ENCODE measurements around the gene DISP3.

Gene DISP3

DNA sequence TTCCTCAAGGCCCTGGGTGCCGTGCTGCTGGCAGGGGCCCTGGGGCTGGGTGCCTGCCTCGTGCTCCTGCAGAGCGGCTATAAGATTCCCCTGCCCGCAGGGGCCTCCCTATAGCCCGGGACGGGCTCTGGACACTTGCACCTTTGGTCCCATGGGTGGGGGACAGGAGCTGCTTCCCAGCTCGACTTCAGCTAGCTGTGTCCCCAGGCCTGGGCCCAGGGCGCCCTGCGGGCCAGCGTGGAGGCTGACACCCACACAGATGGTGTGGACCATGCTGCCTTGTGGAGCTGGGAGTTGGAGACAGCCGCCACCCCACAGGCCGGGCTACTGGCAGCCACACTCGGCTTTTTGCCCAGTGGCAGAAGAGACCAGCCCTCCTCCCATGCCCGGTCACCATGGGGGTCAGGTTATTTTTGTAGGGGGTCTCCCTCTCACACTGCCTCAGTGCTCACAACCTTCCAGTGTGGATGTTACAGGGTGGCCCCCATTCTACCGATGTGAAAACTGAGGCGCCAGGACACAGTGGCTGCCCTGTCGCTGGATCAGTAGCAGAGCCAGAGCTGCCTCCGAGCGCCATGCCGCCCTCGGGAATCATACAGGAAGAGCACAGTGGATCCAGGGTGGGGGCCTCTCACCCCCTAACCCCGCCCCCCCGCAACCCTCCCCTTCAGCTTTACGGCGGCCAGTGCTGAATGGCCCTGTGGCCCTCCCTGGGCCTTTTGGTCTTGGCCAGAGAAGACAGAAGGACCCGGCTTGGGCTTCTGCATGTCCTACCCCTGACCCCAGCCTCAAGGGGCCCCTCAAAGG lies 57.8 kb downstream of the DISP3 start:
- Histone ChIP-seq H3K36me3 (replicated peaks) (no peaks in the 10 kb centered on the region), H3K9me3 (no peaks in the 10 kb centered on the region), H3K27me3 (ENCODE audit: low read depth) (peaks cover 9% of the 10 kb centered on the region; the same call in 1 of the 2 replicates), H3K4me3 (no peak overlapping the region), H3K4me1 (no peaks in the 10 kb centered on the region)
- DNase-seq (ENCODE audit: low spot score in 2 of 2): no peak
- in situ Hi-C loops (cut with MboI; ENCODE audit: low sequenced_read_pairs): no loop called here

GRCh38 chr1:11537380-11537764 lies 58.4 kb downstream of the DISP3 start:
- no peaks in the 10 kb centered on the region for H3K9me3 ChIP-seq

DNA sequence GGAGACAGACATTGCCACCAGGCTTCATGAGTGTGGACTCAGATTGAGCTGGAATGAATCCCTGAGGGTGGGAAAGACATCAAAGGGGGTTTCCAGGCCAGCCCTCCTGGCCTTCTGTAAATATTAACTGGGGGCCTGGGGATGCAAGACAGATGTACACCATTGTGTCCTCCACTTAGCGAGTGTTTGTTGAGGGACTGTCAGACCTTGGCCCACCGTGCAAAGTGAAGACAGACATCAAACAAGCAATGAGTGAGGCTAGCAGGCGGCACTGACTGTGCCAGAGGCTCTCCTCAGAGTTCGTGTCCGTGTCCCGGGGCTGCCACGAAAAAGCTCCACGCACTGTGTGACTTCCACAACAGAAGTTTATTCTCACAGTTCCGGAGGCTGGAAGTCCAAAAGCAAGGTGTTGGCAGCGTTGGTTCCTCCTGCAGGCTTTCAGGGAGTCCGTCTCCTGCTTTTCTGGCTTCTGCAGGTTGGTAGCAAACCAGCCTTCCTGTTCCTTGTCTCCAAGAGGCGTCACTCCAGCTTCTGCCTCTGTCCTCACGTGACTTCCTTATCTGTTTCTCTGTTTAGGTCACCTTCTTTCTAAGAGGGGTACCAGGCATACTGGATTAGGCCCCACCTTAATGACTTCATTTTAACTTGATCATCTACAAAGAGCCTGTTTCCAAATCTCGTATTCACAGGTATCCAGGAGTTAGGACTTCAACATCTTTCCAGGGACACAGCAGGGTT lies 59.1 kb downstream of the DISP3 start:
- Histone ChIP-seq H3K4me1 (no peaks in the 10 kb centered on the region), H3K4me3 (no peak overlapping the region), H3K9me3 (no peaks in the 10 kb centered on the region), H3K36me3 (replicated peaks) (no peaks in the 10 kb centered on the region), H3K27me3 (ENCODE audit: low read depth) (peaks cover 11% of the 10 kb centered on the region; the same call in 1 of the 2 replicates)
- no peak for DNase-seq (ENCODE audit: low spot score in 2 of 2)
- in situ Hi-C loops (cut with MboI; ENCODE audit: low sequenced_read_pairs): no loop called here

More at GRCh38 chr1:11537380-11537764, 58.4 kb downstream of the DISP3 start:
- no peak for DNase-seq (ENCODE audit: low spot score in 2 of 2)
- peaks cover 11% of the 10 kb centered on the region; the same call in 1 of the 2 replicates for H3K27me3 ChIP-seq (ENCODE audit: low read depth)
- in situ Hi-C loops (cut with MboI; ENCODE audit: low sequenced_read_pairs): no loop called here
- no peaks in the 10 kb centered on the region for H3K36me3 ChIP-seq (replicated peaks)
- no peak overlapping the region for H3K4me3 ChIP-seq
- no peaks in the 10 kb centered on the region for H3K4me1 ChIP-seq

DNA sequence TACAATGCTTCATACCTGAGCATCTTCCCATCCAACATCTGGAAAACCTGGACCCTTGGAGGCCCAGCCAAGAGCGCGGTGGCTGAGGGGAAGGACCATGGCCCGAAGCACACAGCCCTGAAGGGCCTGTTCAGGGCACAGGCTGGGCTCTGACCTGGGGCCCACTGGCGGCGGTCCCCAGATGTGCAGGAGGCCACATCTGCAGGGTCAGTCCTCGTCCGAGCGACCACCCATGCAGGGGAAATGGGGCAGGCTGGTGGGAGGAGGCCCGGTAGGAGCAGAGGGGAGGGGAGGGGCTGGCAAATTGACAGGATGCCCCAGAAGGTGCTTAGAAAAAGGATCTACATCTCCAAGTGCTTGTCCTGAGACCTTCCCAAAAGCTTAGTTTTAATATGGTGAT lies 59.9 kb downstream of the DISP3 start:
- no peak overlapping the region for H3K4me3 ChIP-seq
- H3K36me3 ChIP-seq (replicated peaks): no peaks in the 10 kb centered on the region
- DNase-seq (ENCODE audit: low spot score in 2 of 2): no peak
- H3K9me3 ChIP-seq: no peaks in the 10 kb centered on the region
- no peaks in the 10 kb centered on the region for H3K4me1 ChIP-seq
- H3K27me3 ChIP-seq (ENCODE audit: low read depth): peaks cover 11% of the 10 kb centered on the region; the same call in 1 of the 2 replicates
- in situ Hi-C loops (cut with MboI; ENCODE audit: low sequenced_read_pairs): no loop called here

DNA sequence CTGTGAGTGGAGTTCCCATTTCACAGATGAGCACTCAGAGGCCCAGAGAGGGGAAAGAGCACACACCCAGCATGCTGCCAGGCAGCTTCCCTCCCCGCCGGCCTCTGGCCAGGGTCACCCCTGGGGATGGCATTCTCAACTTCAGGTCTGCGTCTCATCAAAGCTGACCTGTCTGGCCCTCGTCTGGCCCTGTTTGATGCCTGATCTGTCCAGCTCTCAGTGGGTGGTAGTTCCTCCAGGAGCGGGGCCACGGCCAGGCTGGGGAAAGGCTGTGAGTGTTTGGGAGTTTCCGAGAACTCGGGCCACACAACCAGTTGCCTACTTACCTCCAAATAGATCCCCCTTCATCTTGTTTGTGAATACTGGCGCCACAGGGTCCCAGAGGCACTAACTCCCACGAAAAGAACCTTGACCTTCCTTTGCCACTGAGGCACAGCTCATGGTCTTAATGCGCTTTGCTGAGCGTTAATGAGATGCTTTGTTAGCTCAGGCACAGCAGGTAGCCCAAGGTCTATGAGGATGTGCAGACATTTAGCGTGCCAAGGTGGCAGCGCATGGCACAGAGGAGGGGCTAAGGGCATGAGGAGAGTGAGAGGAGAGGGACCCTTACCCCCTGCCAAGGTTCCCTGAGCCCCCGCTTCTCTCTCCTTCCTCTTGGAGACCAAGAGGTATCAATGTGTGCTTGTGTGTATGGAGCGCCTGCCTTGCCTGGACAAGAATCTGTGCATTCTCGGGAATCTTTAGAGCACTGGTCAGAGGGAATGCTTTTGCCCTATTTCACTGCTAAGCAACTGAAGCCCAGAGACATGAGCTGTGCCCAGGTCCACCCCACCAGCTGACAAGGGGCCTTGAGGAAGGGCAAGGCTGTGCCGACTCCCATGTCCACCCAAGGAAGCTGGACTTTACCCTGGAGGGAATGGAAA lies 61.2 kb downstream of the DISP3 start:
- H3K4me3 ChIP-seq: no peak overlapping the region
- H3K36me3 ChIP-seq (replicated peaks): no peaks in the 10 kb centered on the region
- in situ Hi-C loops (cut with MboI; ENCODE audit: low sequenced_read_pairs): no loop called here
- H3K4me1 ChIP-seq: no peaks in the 10 kb centered on the region
- H3K9me3 ChIP-seq: no peaks in the 10 kb centered on the region
- H3K27me3 ChIP-seq (ENCODE audit: low read depth): peaks cover 15% of the 10 kb centered on the region
- DNase-seq (ENCODE audit: low spot score in 2 of 2): no peak

DNA sequence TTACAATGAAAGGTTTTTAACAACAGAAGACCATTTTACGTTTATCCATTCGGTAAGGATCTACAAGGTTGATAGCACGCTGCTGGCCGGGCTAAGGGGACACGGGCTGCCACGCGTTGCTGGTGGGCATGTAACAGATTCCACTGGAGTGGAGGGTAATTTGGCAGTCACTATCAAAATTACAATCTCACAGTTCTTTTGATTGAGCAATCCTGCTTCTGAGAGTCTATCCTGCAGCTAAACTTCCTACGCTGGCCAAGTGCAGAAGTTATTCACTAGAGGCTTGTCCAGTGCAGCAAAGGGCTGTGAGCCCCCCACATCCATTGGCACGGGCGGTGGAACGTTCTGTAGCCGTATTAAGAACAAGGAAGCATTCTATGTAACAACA lies 61.8 kb downstream of the DISP3 start:
- no peaks in the 10 kb centered on the region for H3K4me1 ChIP-seq
- no peaks in the 10 kb centered on the region for H3K9me3 ChIP-seq
- in situ Hi-C loops (cut with MboI; ENCODE audit: low sequenced_read_pairs): no loop called here
- DNase-seq (ENCODE audit: low spot score in 2 of 2): no peak
- peaks cover 20% of the 10 kb centered on the region for H3K27me3 ChIP-seq (ENCODE audit: low read depth)
- no peaks in the 10 kb centered on the region for H3K36me3 ChIP-seq (replicated peaks)
- H3K4me3 ChIP-seq: no peak overlapping the region

DNA sequence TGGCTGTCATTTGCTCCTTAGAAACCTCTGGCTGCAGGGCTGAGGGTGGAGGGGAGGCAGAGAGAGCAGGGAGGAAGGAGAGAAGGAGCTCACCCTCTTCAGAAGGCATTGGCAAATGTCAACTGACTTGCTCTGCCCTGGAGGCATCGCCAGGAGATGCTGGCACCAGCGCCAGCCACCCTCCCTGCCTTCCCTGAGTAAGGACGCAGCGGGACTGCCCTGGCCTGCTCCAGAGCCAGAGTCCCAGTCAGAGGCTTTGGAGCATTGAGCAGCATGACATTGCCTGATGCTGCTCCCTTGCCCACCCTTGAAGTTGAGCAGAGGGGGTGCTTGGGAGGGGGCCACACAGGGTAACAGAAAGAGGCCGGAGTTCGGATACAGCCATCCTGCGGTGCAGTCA lies 62.3 kb downstream of the DISP3 start:
- DNase-seq (ENCODE audit: low spot score in 2 of 2): no peak
- in situ Hi-C loops (cut with MboI; ENCODE audit: low sequenced_read_pairs): no loop called here
- Histone ChIP-seq H3K36me3 (replicated peaks) (no peaks in the 10 kb centered on the region), H3K27me3 (ENCODE audit: low read depth) (peaks cover 21% of the 10 kb centered on the region), H3K4me3 (no peak overlapping the region), H3K4me1 (no peaks in the 10 kb centered on the region), H3K9me3 (no peaks in the 10 kb centered on the region)

DNA sequence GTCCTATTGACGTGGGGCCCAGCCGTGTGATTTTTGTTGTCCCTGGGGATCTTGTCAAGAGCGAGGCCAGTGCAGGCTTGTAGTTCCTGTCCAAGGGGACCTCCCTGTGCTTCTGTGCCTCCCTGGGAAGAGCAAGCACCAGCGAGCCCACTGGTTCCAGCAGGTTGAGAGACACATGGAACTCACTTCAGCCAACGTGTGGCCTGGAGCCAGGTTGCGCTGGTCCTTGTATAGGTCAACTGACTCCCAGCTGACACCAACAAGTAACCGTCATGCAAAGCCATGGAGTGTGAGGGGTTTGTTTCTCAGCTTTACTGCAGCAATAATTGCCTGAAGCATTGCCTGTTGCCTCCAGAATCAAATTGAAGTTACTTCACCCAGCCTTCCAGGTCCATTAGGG lies 63.0 kb downstream of the DISP3 start:
- in situ Hi-C loops (cut with MboI; ENCODE audit: low sequenced_read_pairs): no loop called here
- H3K36me3 ChIP-seq (replicated peaks): no peaks in the 10 kb centered on the region
- peaks cover 21% of the 10 kb centered on the region for H3K27me3 ChIP-seq (ENCODE audit: low read depth)
- no peak for DNase-seq (ENCODE audit: low spot score in 2 of 2)
- no peak overlapping the region for H3K4me3 ChIP-seq
- H3K4me1 ChIP-seq: no peaks in the 10 kb centered on the region
- H3K9me3 ChIP-seq: no peaks in the 10 kb centered on the region

- no peak for DNase-seq (ENCODE audit: low spot score in 2 of 2)
- no peak overlapping the region for H3K4me3 ChIP-seq
- H3K27me3 ChIP-seq (ENCODE audit: low read depth): peaks cover 24% of the 10 kb centered on the region
- H3K36me3 ChIP-seq (replicated peaks): no peaks in the 10 kb centered on the region
- H3K9me3 ChIP-seq: no peaks in the 10 kb centered on the region
- no peaks in the 10 kb centered on the region for H3K4me1 ChIP-seq
- in situ Hi-C loops (cut with MboI; ENCODE audit: low sequenced_read_pairs): no loop called here
These were observed 64.4 kb downstream of the DISP3 start for GRCh38 chr1:11543392-11543791.

DNA sequence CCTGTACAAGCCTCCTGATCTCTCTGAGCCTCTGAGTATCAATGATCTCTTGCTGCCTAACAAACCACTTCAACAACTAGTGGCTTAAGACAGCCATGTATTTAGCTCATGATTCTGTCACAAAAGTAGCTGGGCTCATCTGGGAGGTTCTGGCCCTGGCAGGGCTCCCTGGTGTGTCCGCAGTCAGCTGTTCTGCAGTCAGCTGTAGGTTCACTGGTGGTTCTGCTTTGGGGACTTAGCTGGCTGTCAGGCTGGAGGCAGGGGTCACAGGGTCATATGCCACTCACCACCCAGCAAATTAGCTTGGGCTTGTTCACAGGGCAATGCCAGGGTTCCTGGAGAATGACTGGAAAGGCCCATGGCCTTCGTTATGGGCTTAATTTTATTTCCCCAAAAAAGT lies 64.8 kb downstream of the DISP3 start:
- Histone ChIP-seq H3K9me3 (no peaks in the 10 kb centered on the region), H3K4me1 (no peaks in the 10 kb centered on the region), H3K27me3 (ENCODE audit: low read depth) (peaks cover 24% of the 10 kb centered on the region), H3K36me3 (replicated peaks) (no peaks in the 10 kb centered on the region), H3K4me3 (no peak overlapping the region)
- in situ Hi-C loops (cut with MboI; ENCODE audit: low sequenced_read_pairs): no loop called here
- DNase-seq (ENCODE audit: low spot score in 2 of 2): no peak

DNA sequence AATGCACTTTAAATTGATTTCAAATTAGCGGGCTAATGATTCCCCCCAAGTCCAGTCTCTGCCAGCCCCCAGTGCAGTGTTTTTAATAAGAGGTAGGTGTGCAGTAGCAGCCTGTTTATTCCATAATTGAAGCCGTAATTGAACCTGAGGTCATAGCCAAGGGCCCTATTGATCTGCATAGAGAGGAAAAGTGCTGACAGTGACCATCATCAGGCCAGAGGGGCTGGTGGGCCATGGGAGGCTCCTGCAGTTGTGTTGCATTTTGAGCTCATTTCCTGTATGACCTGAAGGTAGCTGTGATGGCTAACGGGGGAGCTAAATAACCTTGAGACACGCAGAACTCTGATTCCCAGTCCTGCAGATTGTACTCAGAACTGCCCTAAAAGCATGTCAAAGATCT lies 67.5 kb downstream of the DISP3 start:
- no peaks in the 10 kb centered on the region for H3K4me1 ChIP-seq
- in situ Hi-C loops (cut with MboI; ENCODE audit: low sequenced_read_pairs): no loop called here
- H3K36me3 ChIP-seq (replicated peaks): no peaks in the 10 kb centered on the region
- no peaks in the 10 kb centered on the region for H3K9me3 ChIP-seq
- H3K4me3 ChIP-seq: no peak overlapping the region
- no peak for DNase-seq (ENCODE audit: low spot score in 2 of 2)
- H3K27me3 ChIP-seq (ENCODE audit: low read depth): peaks cover 18% of the 10 kb centered on the region

GRCh38 chr1:11550664-11551283 lies 71.8 kb downstream of the DISP3 start:
- Histone ChIP-seq H3K4me3 (no peak overlapping the region), H3K4me1 (no peaks in the 10 kb centered on the region), H3K36me3 (replicated peaks) (no peaks in the 10 kb centered on the region), H3K9me3 (no peaks in the 10 kb centered on the region), H3K27me3 (ENCODE audit: low read depth) (peaks cover 7% of the 10 kb centered on the region)
- peak; percentile 68 to 91 for DNase-seq (ENCODE audit: low spot score in 2 of 2)
- in situ Hi-C loops (cut with MboI; ENCODE audit: low sequenced_read_pairs): no loop called here

- no peak overlapping the region for H3K4me3 ChIP-seq
- no peaks in the 10 kb centered on the region for H3K36me3 ChIP-seq (replicated peaks)
- in situ Hi-C loops (cut with MboI; ENCODE audit: low sequenced_read_pairs): no loop called here
- no peaks in the 10 kb centered on the region for H3K4me1 ChIP-seq
- H3K9me3 ChIP-seq: no peaks in the 10 kb centered on the region
- peaks cover 20% of the 10 kb centered on the region for H3K27me3 ChIP-seq (ENCODE audit: low read depth)
- DNase-seq (ENCODE audit: low spot score in 2 of 2): no peak
These were observed 79.3 kb downstream of the DISP3 start for GRCh38 chr1:11558276-11558675.
